ENCODE measurements around the gene SAFB2. TPM values are rescaled to one million over a fixed set of nuclear protein-coding genes. Genes with fewer than 3 reads are reported as not detected.

The SAFB2 gene
- total and polyA plus RNA-seq, 9 of the 15 experiments (the other 6 are each of a cell fraction or from before 2014, with no cell fraction given): 4.5 to 103 (median 47.3) TPM

DNA sequence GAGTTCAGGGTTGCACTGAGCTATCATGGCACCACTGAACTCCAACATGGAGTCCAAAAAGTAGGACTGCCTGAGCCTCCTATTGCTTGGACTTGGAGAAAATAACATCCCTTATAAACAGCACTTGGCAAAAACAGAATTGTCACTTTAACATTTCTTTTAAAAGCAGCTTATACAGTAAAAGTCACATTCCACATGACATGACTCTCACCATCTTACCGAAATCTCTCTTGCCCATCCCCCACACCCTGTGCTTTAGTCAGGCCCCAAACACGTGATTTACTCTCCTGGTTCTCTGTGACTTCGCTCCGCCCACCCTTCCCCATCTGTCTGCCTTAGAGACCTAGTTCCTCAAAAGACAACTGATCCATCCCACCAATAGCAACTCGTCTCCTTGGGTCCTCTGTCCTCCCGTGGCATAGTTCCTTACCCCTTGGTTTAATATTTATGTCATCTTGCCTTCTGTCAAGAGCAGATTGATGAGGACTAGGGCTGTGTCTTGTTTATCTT lies 4.9 kb upstream of the SAFB2 start (continued):
- TF ChIP-seq, protein P1, sequence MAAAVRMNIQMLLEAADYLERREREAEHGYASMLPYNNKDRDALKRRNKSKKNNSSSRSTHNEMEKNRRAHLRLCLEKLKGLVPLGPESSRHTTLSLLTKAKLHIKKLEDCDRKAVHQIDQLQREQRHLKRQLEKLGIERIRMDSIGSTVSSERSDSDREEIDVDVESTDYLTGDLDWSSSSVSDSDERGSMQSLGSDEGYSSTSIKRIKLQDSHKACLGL (CRISPR knock-in tag; IDR thresholded peaks at IDR 0.05; ENCODE audit: borderline replicate concordance, poor library complexity, severe bottlenecking): peak; percentile 66
- no peak for TF ChIP-seq STAG1 (CRISPR knock-in tag; IDR thresholded peaks at IDR 0.05; ENCODE audit: borderline replicate concordance)
- TF ChIP-seq PML (IDR thresholded peaks at IDR 0.05; ENCODE audit: low read length): no peak
- TF ChIP-seq BRF2 (IDR thresholded peaks at IDR 0.05; ENCODE audit: borderline replicate concordance, insufficient read depth, insufficient read length): no peak
- TF ChIP-seq RBBP5 (IDR thresholded peaks at IDR 0.05; ENCODE audit: borderline replicate concordance, insufficient read depth, low read length, poor library complexity, severe bottlenecking): peak; percentile 28
- no peak for TF ChIP-seq ZNF431 (CRISPR knock-in tag; IDR thresholded peaks at IDR 0.05)
- peak; percentile 49; the same call in 1 of the 2 replicates for TF ChIP-seq ZNF518B (CRISPR knock-in tag; IDR thresholded peaks at IDR 0.05)
- no peak for TF ChIP-seq ZNF77 (CRISPR knock-in tag; IDR thresholded peaks at IDR 0.05)
- no peak for TF ChIP-seq ATF6 (CRISPR knock-in tag; IDR thresholded peaks at IDR 0.05)
- peak; percentile 27; the same call in 1 of the 2 replicates for TF ChIP-seq HMBOX1 (IDR thresholded peaks at IDR 0.05)
- TF ChIP-seq SMARCA5 (IDR thresholded peaks at IDR 0.05): no peak
- TF ChIP-seq TFE3 (CRISPR knock-in tag; IDR thresholded peaks at IDR 0.05): peak; percentile 82
- no peak for TF ChIP-seq ZNF224 (CRISPR knock-in tag; IDR thresholded peaks at IDR 0.05)
- no peak for TF ChIP-seq NFE2 (IDR thresholded peaks at IDR 0.05; ENCODE audit: low read depth)
- TF ChIP-seq, protein P2, sequence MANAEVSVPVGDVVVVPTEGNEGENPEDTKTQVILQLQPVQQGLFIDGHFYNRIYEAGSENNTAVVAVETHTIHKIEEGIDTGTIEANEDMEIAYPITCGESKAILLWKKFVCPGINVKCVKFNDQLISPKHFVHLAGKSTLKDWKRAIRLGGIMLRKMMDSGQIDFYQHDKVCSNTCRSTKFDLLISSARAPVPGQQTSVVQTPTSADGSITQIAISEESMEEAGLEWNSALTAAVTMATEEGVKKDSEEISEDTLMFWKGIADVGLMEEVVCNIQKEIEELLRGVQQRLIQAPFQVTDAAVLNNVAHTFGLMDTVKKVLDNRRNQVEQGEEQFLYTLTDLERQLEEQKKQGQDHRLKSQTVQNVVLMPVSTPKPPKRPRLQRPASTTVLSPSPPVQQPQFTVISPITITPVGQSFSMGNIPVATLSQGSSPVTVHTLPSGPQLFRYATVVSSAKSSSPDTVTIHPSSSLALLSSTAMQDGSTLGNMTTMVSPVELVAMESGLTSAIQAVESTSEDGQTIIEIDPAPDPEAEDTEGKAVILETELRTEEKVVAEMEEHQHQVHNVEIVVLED (CRISPR knock-in tag; IDR thresholded peaks at IDR 0.05): peak; percentile 82

All from K562 (cell line).